HepG2 (cell line): ENCODE results near the gene NOL8. TPM values are rescaled to one million over a fixed set of nuclear protein-coding genes. Genes with fewer than 3 reads are reported as not detected.

Experiments
- GLI4 ChIP-seq: sonication (generic); formaldehyde crosslinking; IDR thresholded peaks from 2 replicates; pipeline ENCODE4 v1.5.1; 2020; ENCODE audit warnings: missing genetic modification reagents, mild to moderate bottlenecking, moderate library complexity, borderline replicate concordance
- GTF2F1 ChIP-seq: fragments of 150-350 bp; IDR thresholded peaks from 2 replicates; pipeline ENCODE4 v1.6.1; 2014; ENCODE audit warnings: low read length
- HNF4A ChIP-seq: sonication (generic); formaldehyde crosslinking; IDR thresholded peaks from 2 replicates; pipeline ENCODE4 v1.4.0; 2020; ENCODE audit warnings: missing genetic modification reagents
- ISX ChIP-seq: sonication (generic); formaldehyde crosslinking; conservative IDR thresholded peaks from 2 replicates; pipeline ENCODE4 v1.5.0; 2020; ENCODE audit warnings: missing genetic modification reagents
- KDM6A ChIP-seq: IDR thresholded peaks from 2 replicates; pipeline ENCODE4 v1.6.1; 2016; ENCODE audit warnings: low read depth
- MAFG ChIP-seq: sonication (generic); formaldehyde crosslinking; IDR thresholded peaks from 2 replicates; pipeline ENCODE4 v1.5.1; 2020; ENCODE audit warnings: mild to moderate bottlenecking, missing genetic modification reagents
- MATR3 ChIP-seq: sonication (generic); formaldehyde crosslinking; IDR thresholded peaks from 2 replicates; pipeline ENCODE4 v1.4.0; 2020; ENCODE audit warnings: missing genetic modification reagents
- MIXL1 ChIP-seq: IDR thresholded peaks from 2 replicates; pipeline ENCODE4 v1.6.1; 2016
- NBN ChIP-seq: fragments of 450-650 bp; conservative IDR thresholded peaks from 2 replicates; pipeline ENCODE4 v1.6.1; 2017
- TBP ChIP-seq: sonication (generic); formaldehyde crosslinking; IDR thresholded peaks from 2 replicates; pipeline ENCODE4 v1.5.0; 2020; ENCODE audit warnings: missing genetic modification reagents
- ZNF12 ChIP-seq: sonication (generic); formaldehyde crosslinking; IDR thresholded peaks from 2 replicates; pipeline ENCODE4 v1.5.0; 2020; ENCODE audit warnings: missing genetic modification reagents
- ZNF331 ChIP-seq: sonication (generic); formaldehyde crosslinking; IDR thresholded peaks from 2 replicates; pipeline ENCODE4 v1.4.0; 2020; ENCODE audit warnings: missing genetic modification reagents
- ZNF33A ChIP-seq: sonication (generic); formaldehyde crosslinking; IDR thresholded peaks from 2 replicates; pipeline ENCODE4 v1.5.1; 2020; ENCODE audit warnings: missing genetic modification reagents, mild to moderate bottlenecking, moderate library complexity, borderline replicate concordance
- ZNF430 ChIP-seq: sonication (generic); formaldehyde crosslinking; IDR thresholded peaks from 2 replicates; pipeline ENCODE4 v1.9.0; 2021; ENCODE audit warnings: mild to moderate bottlenecking, missing genetic modification reagents
- ZNF616 ChIP-seq: sonication (generic); formaldehyde crosslinking; IDR thresholded peaks from 2 replicates; pipeline ENCODE4 v1.5.0; 2020; ENCODE audit warnings: low read depth, mild to moderate bottlenecking, missing genetic modification reagents
- ZSCAN22 ChIP-seq: sonication (generic); formaldehyde crosslinking; IDR thresholded peaks from 2 replicates; pipeline ENCODE4 v1.4.0; 2020; ENCODE audit warnings: mild to moderate bottlenecking, missing genetic modification reagents
- polyA plus RNA-seq, 8 experiments: library from polyadenylated mRNA; depleted of rRNA in 3 of 8; stranded (reverse) in 7 of 8; unstranded in 1 of 8; fragments of >200 nt; fragmentation: Illumina TruSeq in 4 of 8; extraction: Trizol in 4 of 8; gene quantifications; 2 replicates each; pipeline versions ENCODE4 v1.2.1 to v1.2.3, GENCODE V29; 2011 to 2016; ENCODE audit warnings: low read depth in 4 of 8, missing spikeins in 1 of 8, mixed read lengths in 1 of 8; ENCODE audit not compliant: insufficient read depth in 1 of 8
- total RNA-seq, 5 experiments: library from RNA; depleted of rRNA; stranded (reverse); fragments of >200 nt; fragmentation: Illumina TruSeq; extraction: Trizol; gene quantifications; 2 replicates each; pipeline ENCODE4 v1.2.3, GENCODE V29; 2016; ENCODE audit warnings: low read depth in 1 of 5
- TF ChIP-seq, protein P1 (sequence below): IDR thresholded peaks from 2 replicates; pipeline ENCODE4 v1.6.1; 2016; ENCODE audit warnings: missing compliant biosample characterization, missing genetic modification reagents, borderline replicate concordance
- TF ChIP-seq, protein P2 (sequence below): sonication (generic); formaldehyde crosslinking; IDR thresholded peaks from 2 replicates; pipeline ENCODE4 v1.8.1; 2023; ENCODE audit warnings: mild to moderate bottlenecking, missing genetic modification reagents
- TF ChIP-seq, protein P3 (sequence below): sonication (generic); IDR thresholded peaks from 2 replicates; pipeline ENCODE4 v1.6.1; 2016; ENCODE audit warnings: low read depth, borderline replicate concordance
- TF ChIP-seq, protein P4 (sequence below): sonication (generic); formaldehyde crosslinking; IDR thresholded peaks from 2 replicates; pipeline ENCODE4 v1.8.1; 2023; ENCODE audit warnings: mild to moderate bottlenecking, missing genetic modification reagents
- TF ChIP-seq, protein P5 (sequence below): sonication (generic); formaldehyde crosslinking; IDR thresholded peaks from 2 replicates; pipeline ENCODE4 v1.5.0; 2020; ENCODE audit warnings: mild to moderate bottlenecking, missing genetic modification reagents
- TF ChIP-seq, protein P6 (sequence below): sonication (generic); formaldehyde crosslinking; IDR thresholded peaks from 2 replicates; pipeline ENCODE4 v1.5.1; 2020; ENCODE audit warnings: missing genetic modification reagents, mild to moderate bottlenecking, borderline replicate concordance

NOL8 gene
- total and polyA plus RNA-seq, 2 of the 13 experiments (the other 11 are each of a cell fraction or from before 2014, with no cell fraction given) = 12.8 to 36.3 TPM

DNA sequence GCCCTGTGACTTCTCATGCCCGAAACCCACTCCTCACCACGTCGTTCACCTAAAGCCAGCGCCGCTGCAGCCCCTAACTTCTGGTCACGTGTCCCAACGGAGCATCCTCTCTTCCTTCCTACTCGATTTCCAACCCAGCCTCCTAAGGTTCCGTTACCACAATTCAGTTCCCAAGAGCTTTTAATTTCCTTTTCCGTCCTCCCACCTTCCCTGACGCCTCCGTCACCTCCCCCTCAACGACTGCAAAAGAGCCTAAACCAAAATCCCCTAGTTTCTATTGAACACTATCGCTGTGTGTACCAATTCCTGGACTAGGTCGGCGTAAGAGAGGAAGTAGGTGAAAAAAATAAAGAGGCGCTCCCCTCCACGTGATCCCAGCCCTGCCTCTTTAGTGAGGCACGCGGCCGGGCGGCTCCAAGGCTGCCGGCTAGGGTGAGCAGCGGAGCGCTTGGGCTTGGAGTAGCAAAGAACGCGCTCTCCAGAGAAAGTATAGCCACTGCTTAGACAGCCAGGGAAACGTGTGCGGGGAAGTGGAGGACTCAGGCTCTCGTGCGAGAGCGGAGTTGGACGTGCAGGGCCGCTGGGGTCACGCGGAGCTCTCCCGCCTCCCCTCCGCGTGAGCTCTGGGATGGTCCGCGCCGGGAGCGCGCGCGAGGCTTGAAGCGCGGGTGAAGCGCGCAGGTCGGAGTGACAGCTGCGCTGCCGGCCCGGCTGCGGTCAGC is at the start of gene NOL8, which contains the start of gene CENPP (continued):
- TF ChIP-seq, protein P1, sequence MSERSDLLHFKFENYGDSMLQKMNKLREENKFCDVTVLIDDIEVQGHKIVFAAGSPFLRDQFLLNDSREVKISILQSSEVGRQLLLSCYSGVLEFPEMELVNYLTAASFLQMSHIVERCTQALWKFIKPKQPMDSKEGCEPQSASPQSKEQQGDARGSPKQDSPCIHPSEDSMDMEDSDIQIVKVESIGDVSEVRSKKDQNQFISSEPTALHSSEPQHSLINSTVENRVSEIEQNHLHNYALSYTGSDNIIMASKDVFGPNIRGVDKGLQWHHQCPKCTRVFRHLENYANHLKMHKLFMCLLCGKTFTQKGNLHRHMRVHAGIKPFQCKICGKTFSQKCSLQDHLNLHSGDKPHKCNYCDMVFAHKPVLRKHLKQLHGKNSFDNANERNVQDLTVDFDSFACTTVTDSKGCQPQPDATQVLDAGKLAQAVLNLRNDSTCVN = peak; percentile 14; the same call in 1 of the 2 replicates
- no peak for TF ChIP-seq ISX
- peak; percentile 51; the same call in 1 of the 2 replicates for TF ChIP-seq ZNF331 (CRISPR knock-in tag)
- TF ChIP-seq, protein P2, sequence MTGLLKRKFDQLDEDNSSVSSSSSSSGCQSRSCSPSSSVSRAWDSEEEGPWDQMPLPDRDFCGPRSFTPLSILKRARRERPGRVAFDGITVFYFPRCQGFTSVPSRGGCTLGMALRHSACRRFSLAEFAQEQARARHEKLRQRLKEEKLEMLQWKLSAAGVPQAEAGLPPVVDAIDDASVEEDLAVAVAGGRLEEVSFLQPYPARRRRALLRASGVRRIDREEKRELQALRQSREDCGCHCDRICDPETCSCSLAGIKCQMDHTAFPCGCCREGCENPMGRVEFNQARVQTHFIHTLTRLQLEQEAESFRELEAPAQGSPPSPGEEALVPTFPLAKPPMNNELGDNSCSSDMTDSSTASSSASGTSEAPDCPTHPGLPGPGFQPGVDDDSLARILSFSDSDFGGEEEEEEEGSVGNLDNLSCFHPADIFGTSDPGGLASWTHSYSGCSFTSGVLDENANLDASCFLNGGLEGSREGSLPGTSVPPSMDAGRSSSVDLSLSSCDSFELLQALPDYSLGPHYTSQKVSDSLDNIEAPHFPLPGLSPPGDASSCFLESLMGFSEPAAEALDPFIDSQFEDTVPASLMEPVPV = 0 out of 2 replicates have a peak, but pooled peaks have one; percentile 54
- no peak; the same call in 1 of the 2 replicates for TF ChIP-seq GLI4 (CRISPR knock-in tag)
- TF ChIP-seq, protein P3, sequence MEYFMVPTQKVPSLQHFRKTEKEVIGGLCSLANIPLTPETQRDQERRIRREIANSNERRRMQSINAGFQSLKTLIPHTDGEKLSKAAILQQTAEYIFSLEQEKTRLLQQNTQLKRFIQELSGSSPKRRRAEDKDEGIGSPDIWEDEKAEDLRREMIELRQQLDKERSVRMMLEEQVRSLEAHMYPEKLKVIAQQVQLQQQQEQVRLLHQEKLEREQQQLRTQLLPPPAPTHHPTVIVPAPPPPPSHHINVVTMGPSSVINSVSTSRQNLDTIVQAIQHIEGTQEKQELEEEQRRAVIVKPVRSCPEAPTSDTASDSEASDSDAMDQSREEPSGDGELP = peak; percentile 75; the same call in 1 of the 2 replicates
- no peak for TF ChIP-seq MATR3
- no peak for TF ChIP-seq KDM6A (CRISPR knock-in tag)
- peak; percentile 68 for TF ChIP-seq MIXL1 (CRISPR knock-in tag)
- TF ChIP-seq, protein P4, sequence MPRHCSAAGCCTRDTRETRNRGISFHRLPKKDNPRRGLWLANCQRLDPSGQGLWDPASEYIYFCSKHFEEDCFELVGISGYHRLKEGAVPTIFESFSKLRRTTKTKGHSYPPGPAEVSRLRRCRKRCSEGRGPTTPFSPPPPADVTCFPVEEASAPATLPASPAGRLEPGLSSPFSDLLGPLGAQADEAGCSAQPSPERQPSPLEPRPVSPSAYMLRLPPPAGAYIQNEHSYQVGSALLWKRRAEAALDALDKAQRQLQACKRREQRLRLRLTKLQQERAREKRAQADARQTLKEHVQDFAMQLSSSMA (CRISPR knock-in tag) = 0 out of 2 replicates have a peak, but pooled peaks have one; percentile 21
- no peak for TF ChIP-seq TBP (CRISPR knock-in tag)
- TF ChIP-seq HNF4A (CRISPR knock-in tag) = no peak
- TF ChIP-seq ZSCAN22 (CRISPR knock-in tag) = no peak
- no peak; the same call in 1 of the 2 replicates for TF ChIP-seq ZNF12
- TF ChIP-seq MAFG (CRISPR knock-in tag) = no peak
- no peak for TF ChIP-seq NBN
- 0 out of 2 replicates have a peak, but pooled peaks have one; percentile 12 for TF ChIP-seq ZNF616 (CRISPR knock-in tag)
- TF ChIP-seq, protein P5, sequence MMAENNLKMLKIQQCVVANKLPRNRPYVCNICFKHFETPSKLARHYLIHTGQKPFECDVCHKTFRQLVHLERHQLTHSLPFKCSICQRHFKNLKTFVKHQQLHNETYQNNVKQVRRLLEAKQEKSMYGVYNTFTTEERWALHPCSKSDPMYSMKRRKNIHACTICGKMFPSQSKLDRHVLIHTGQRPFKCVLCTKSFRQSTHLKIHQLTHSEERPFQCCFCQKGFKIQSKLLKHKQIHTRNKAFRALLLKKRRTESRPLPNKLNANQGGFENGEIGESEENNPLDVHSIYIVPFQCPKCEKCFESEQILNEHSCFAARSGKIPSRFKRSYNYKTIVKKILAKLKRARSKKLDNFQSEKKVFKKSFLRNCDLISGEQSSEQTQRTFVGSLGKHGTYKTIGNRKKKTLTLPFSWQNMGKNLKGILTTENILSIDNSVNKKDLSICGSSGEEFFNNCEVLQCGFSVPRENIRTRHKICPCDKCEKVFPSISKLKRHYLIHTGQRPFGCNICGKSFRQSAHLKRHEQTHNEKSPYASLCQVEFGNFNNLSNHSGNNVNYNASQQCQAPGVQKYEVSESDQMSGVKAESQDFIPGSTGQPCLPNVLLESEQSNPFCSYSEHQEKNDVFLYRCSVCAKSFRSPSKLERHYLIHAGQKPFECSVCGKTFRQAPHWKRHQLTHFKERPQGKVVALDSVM (CRISPR knock-in tag) = peak; percentile 14; the same call in 1 of the 2 replicates
- TF ChIP-seq, protein P6, sequence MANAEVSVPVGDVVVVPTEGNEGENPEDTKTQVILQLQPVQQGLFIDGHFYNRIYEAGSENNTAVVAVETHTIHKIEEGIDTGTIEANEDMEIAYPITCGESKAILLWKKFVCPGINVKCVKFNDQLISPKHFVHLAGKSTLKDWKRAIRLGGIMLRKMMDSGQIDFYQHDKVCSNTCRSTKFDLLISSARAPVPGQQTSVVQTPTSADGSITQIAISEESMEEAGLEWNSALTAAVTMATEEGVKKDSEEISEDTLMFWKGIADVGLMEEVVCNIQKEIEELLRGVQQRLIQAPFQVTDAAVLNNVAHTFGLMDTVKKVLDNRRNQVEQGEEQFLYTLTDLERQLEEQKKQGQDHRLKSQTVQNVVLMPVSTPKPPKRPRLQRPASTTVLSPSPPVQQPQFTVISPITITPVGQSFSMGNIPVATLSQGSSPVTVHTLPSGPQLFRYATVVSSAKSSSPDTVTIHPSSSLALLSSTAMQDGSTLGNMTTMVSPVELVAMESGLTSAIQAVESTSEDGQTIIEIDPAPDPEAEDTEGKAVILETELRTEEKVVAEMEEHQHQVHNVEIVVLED (CRISPR knock-in tag) = peak; percentile 64; the same call in 1 of the 2 replicates
- no peak; the same call in 1 of the 2 replicates for TF ChIP-seq ZNF33A (CRISPR knock-in tag)
- TF ChIP-seq GTF2F1 = 0 out of 2 replicates have a peak, but pooled peaks have one; percentile 51
- TF ChIP-seq ZNF430 (CRISPR knock-in tag) = peak; percentile 82
